SKM-1 (cell line): ENCODE data around the gene SLC28A1.
A peak's percentile ranks its signal among the peaks of the same experiment; 100 is the strongest.

Experiments
- DNase-seq: peaks from one replicate; lab custom pipeline; 2025; ENCODE audit not compliant: unreplicated experiment; lab: John Stamatoyannopoulos, UW

Gene SLC28A1, protein sequence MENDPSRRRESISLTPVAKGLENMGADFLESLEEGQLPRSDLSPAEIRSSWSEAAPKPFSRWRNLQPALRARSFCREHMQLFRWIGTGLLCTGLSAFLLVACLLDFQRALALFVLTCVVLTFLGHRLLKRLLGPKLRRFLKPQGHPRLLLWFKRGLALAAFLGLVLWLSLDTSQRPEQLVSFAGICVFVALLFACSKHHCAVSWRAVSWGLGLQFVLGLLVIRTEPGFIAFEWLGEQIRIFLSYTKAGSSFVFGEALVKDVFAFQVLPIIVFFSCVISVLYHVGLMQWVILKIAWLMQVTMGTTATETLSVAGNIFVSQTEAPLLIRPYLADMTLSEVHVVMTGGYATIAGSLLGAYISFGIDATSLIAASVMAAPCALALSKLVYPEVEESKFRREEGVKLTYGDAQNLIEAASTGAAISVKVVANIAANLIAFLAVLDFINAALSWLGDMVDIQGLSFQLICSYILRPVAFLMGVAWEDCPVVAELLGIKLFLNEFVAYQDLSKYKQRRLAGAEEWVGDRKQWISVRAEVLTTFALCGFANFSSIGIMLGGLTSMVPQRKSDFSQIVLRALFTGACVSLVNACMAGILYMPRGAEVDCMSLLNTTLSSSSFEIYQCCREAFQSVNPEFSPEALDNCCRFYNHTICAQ

DNA sequence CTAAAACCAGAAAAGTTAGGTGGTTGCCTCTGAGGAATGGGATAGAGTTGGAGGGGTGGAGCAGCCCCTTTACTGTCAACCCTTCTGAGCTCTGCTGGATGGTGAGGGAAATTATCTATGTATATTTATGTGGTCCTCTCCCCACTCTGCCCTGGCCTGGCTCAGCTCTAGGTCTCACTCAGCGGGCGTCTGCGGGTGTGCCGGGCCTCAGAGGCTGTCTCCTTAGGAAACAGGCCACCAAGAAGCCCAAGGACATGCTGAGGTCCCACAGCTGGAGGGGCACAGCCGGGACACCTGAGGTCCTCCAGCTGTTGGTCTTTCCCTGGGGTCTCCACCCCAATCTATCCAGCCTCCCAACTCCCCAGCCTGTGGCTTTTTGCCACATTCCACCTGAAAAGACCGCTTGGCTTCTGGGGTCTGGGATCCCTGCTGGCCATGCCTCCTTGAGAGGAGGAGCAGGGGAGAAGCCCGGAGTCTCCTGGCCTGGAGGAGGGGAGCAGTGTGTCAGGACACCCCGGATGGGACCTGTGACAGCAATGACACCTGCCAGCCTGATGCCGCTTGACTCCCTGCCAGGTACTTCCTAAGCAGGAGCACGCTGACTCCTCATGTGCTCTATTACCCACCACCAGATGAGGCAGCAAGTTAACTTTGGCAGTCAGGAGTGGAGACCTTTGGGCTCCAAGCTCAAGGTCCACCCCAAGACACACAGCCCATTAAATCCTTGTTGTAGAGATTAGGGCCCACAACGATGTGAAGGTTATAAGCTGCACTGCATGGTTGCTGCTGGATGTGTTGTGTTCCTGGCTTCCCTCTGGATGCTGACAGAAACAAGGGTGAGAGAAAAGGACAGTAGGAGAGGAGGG is at the start of gene SLC28A1:
Gene SLC28A1 (plus strand): TSS at position 747 of the 866 bp plus-strand sequence. CDS start 3,099 bp downstream, outside the sequence.
- no peak for DNase-seq

DNA sequence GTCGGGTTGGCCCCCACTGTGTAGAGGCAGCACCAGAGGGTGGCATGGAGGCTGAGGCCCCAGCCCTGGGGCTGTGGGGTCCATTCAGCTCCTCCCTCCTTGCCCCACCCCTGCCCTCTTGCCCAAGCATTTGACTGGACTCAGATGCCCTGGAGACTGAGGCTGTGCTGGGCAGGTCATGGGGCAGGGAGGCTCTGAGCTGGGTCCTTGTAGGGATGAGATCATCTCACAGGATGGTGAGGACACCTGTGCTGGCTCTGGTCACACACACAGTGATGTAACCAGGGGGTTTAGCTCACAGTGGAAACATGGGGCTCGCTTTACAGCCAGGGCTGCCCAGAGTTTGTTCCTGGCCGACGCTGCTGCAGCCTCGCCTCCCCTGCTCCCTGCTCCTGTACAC is 49.5 kb upstream of the SLC28A1 start:
- DNase-seq = no peak

DNA sequence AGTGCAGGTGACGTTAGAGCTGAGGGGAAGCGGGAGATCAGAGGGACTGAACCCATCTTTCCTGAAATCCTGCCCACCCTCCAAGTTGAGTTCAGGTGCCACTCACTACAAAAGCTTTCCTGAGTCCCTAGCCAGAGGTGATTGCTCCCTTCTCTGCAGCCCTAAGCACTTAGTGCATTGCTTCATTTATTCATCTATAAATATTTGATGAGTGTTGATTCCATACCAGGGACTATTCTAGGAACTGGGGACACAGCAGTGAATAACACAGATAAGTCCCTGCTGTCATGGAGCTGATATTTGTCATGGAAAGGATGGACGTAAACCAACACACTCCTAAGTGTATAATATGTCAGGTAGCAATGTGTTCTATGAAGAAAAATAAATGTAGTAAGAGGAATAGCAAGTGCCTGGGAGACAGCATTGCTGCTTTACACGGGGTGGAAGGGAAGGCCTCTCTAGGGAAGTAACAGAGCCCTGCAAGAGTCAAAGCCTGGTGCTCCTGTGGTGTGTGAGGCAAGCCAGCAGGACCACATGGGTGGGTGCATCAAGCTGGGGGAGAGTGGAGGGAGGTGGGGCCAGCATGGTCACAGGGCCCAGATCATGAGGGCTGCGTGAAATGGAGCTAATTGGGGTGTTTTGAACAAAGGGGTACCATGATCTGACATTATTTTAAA is 48.7 kb upstream of the SLC28A1 start:
- no peak for DNase-seq

DNA sequence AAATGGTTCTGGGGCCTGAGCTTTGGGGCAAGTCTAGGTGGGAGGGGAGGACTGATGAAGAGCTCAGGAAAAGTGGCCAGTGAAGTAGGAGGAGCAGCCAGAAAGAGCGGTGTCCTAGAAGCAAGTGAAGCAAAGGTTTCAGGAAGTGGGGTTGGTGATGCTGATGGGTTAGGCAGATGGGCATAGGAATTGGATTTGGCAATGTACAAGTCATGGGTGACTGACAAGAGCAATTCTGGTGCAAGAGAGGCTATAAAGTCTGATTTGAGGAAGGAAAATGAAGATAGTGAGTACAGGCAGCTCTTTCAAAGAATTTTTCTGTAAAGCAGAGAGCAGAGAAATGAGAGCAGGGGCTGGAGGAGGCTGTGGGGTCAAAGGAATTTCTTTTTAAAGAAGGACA is 47.6 kb upstream of the SLC28A1 start:
- no peak for DNase-seq

DNA sequence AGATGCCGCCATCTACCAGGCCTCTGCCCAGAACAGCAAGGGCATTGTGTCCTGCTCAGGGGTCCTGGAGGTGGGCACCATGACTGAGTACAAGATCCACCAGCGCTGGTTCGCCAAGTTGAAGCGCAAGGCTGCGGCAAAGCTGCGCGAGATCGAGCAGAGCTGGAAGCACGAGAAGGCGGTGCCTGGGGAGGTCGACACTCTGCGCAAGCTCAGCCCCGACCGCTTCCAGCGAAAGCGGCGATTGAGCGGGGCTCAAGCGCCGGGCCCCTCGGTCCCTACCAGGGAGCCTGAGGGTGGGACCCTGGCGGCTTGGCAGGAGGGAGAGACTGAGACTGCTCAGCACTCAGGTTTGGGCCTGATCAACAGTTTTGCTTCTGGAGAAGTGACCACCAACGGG is 44.7 kb upstream of the SLC28A1 start:
- DNase-seq = no peak

DNA sequence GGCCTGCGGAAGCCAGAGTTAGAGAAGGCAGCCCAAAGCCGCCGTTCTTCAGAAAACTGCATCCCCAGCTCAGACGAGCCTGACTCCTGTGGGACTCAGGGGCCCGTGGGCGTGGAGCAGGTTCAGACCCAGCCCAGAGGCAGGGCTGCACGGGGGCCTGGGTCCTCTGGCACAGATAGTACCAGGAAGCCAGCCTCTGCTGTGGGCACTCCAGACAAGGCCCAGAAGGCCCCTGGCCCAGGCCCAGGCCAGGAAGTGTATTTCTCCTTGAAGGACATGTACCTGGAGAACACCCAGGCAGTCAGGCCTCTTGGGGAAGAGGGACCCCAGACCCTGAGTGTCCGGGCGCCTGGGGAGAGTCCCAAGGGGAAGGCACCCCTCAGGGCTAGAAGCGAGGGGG is 44.2 kb upstream of the SLC28A1 start:
- DNase-seq = no peak

GRCh38 chr15:84840741-84841429 is 43.6 kb upstream of the SLC28A1 start:
- peak; percentile 54 for DNase-seq

DNA sequence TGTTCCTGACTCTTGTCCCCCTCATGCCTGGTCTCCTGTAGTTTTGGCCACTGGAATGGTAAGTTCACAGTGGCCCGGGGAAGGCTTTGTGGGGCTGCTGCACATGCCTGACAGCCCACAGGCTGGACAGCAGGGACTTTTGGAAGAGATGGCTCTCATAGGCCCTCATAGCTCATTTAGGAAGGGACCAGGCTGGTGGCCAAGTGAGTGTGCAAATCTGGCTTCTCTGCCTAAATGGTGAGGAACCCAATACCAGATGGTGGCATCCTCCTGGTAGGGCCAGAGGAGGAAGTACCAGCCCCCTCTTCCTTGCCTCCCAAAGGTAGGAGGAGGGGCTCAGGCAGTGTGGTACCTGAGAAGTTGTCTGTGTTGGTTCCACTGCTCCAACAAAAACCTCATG is 41.7 kb upstream of the SLC28A1 start:
- DNase-seq = no peak

DNA sequence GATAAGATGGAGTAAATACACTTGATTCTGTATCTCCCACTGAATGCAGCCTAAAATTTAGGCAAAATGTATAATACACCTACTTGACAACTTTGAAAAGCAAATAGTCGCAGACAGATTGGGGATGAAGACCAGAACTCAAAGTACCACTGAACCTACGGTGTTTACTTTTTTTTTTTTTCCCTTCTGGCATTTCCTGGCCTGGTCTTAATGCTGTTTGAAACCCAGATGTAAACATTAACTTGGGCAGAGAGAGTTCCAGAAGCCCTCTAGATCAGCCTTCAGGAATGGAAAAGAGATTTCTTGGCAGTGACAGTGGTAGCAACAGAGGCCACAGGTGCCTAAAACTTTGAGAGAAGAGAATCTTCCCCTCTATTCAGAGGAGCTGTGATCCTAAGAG is 39.5 kb upstream of the SLC28A1 start:
- no peak for DNase-seq

GRCh38 chr15:84845631-84846030 is 38.8 kb upstream of the SLC28A1 start:
- DNase-seq = peak; percentile 34

DNA sequence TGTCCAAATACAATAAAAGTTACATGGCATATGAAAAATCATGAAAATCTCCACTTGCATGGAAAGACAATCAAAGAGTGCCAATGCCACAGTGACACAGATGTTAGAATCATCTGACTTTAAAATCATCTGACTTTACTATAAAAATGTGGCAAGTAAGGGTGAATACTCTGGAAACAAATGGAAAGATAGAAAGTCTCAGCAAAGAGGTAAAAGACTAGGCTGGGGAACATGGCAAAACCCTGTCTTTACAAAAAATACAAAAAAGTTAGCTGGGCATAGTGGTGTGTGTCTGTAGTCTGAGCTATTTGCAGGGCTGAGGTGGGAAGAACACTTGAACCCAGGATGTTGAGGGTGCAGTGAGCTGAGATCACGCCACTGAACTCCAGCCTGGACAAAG is 38.2 kb upstream of the SLC28A1 start:
- no peak for DNase-seq

GRCh38 chr15:84847382-84847781 is 37.1 kb upstream of the SLC28A1 start:
- DNase-seq = no peak

DNA sequence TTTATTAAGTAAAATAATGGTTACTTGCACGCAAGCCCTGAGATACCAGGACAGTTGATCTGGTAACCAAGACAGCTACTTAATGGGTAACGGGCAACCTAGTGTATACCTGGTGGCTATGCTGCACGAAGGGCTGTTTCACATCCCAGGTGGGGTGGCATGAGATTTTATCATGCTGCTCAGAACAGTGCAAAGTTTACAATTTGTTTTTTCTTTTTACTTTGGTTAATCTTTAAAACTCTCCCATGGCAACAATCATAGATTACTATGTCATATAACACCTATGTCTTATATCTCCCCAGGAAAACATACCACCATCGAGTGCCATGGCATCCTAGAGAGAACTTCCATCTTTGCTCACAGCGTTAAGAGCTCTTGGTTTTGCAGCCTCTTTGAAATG is 32.2 kb upstream of the SLC28A1 start:
- DNase-seq = no peak

- no peak for DNase-seq
These were observed 29.3 kb upstream of the SLC28A1 start for GRCh38 chr15:84855136-84855535.

- DNase-seq = no peak
These were observed 28.7 kb upstream of the SLC28A1 start for GRCh38 chr15:84855765-84856164.

- no peak for DNase-seq
These were observed 27.6 kb upstream of the SLC28A1 start for GRCh38 chr15:84856731-84857417.

GRCh38 chr15:84857418-84858004 is 27.0 kb upstream of the SLC28A1 start:
- DNase-seq = no peak

DNA sequence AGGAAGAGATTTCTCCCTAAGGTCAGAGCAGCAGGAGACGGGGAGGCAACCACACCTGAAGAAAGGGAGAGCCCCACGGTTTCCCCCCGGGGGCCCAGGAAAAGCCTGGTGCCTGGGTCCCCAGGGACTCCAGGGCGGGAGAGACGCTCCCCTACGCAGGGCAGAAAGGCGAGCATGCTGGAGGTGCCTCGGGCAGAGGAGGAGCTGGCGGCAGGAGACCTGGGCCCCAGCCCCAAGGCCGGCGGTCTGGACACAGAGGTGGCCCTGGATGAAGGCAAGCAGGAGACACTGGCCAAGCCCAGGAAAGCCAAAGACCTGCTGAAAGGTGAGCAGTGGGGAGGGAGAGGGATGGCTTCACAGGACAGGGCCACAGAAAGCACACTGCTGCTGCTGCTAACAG is 26.2 kb upstream of the SLC28A1 start:
- no peak for DNase-seq

GRCh38 chr15:84859144-84859543 is 25.3 kb upstream of the SLC28A1 start:
- DNase-seq = no peak

- no peak for DNase-seq
These were observed 24.8 kb upstream of the SLC28A1 start for GRCh38 chr15:84859651-84860050.
